ENCODE data around the gene FAM216B.

The FAM216B gene

GRCh38 chr13:42745655-42746054, 35.7 kb upstream of the FAM216B start:
- no peak overlapping the region for H3K27ac ChIP-seq
- TF ChIP-seq, protein P1, sequence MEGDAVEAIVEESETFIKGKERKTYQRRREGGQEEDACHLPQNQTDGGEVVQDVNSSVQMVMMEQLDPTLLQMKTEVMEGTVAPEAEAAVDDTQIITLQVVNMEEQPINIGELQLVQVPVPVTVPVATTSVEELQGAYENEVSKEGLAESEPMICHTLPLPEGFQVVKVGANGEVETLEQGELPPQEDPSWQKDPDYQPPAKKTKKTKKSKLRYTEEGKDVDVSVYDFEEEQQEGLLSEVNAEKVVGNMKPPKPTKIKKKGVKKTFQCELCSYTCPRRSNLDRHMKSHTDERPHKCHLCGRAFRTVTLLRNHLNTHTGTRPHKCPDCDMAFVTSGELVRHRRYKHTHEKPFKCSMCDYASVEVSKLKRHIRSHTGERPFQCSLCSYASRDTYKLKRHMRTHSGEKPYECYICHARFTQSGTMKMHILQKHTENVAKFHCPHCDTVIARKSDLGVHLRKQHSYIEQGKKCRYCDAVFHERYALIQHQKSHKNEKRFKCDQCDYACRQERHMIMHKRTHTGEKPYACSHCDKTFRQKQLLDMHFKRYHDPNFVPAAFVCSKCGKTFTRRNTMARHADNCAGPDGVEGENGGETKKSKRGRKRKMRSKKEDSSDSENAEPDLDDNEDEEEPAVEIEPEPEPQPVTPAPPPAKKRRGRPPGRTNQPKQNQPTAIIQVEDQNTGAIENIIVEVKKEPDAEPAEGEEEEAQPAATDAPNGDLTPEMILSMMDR (IDR thresholded peaks at IDR 0.05) = no peak
- H3K9me3 ChIP-seq = no peaks in the 10 kb centered on the region
- no peak overlapping the region for H3K4me3 ChIP-seq
- H3K27me3 ChIP-seq = no peaks in the 10 kb centered on the region
- no peak for DNase-seq
- H3K36me3 ChIP-seq = no peaks in the 10 kb centered on the region
- no peaks in the 10 kb centered on the region for H3K4me1 ChIP-seq
- intact Hi-C loops (cut with DNase I; ENCODE audit: low total_unique reads) = no loop called here

DNA sequence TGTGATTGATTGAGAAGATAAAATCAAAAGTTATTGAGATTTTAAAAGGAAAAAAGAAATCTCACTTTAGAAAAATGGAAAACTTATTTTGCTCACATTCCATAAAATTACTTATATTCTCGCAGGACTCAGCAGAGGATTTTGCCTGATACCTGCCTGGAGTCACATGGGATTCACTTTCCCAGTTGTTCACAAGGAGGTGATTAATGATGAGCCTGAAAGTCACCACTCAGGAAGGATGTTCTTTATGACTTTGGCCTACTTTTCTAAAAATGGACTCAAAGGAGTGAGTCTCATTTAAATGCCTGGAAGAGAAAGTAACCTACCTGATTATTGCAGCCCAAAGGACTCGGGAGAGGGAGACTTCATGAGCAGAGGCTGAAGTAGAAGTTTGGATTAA, 34.5 kb upstream of the FAM216B start:
- Histone ChIP-seq H3K4me1 (no peaks in the 10 kb centered on the region), H3K4me3 (no peak overlapping the region), H3K27me3 (no peaks in the 10 kb centered on the region), H3K9me3 (no peaks in the 10 kb centered on the region), H3K27ac (no peak overlapping the region), H3K36me3 (no peaks in the 10 kb centered on the region)
- TF ChIP-seq, protein P1 (IDR thresholded peaks at IDR 0.05) = no peak
- no peak for DNase-seq
- intact Hi-C loops (cut with DNase I; ENCODE audit: low total_unique reads) = no loop called here

DNA sequence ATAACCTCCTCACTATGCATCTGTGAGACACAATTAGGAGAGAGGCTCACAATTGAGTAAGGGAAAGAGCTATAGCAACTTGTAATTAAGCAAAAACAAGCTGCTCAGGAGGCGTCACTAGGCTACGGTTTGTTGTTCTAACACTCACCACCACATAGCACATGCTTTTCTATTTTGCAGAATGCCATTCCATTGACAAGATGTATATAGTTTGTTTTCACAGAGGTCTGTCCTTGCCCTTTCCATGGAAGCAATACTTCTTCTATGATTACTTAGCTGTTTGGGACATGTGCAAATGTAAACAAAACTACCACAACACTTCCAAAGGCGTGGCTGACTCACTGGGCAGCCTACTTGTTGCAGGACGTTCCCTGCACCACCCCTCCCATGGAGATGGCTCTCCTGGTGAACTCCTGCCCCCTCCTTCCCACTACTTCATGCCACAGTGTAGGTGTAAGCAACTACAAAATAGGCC, 33.9 kb upstream of the FAM216B start:
- TF ChIP-seq, protein P1 (IDR thresholded peaks at IDR 0.05) = no peak
- Histone ChIP-seq H3K27ac (no peak overlapping the region), H3K27me3 (no peaks in the 10 kb centered on the region), H3K36me3 (no peaks in the 10 kb centered on the region), H3K4me1 (no peaks in the 10 kb centered on the region), H3K9me3 (no peaks in the 10 kb centered on the region), H3K4me3 (no peak overlapping the region)
- intact Hi-C loops (cut with DNase I; ENCODE audit: low total_unique reads) = no loop called here
- no peak for DNase-seq

GRCh38 chr13:42750794-42751193, 30.6 kb upstream of the FAM216B start:
- no peak overlapping the region for H3K4me3 ChIP-seq
- TF ChIP-seq, protein P1 (IDR thresholded peaks at IDR 0.05) = no peak
- DNase-seq = no peak
- intact Hi-C loops (cut with DNase I; ENCODE audit: low total_unique reads) = no loop called here
- H3K27me3 ChIP-seq = no peaks in the 10 kb centered on the region
- no peak overlapping the region for H3K27ac ChIP-seq
- H3K9me3 ChIP-seq = no peaks in the 10 kb centered on the region
- no peaks in the 10 kb centered on the region for H3K36me3 ChIP-seq
- peaks cover 0 to 3% (median 0%) of the 10 kb centered on the region in 4 donors for H3K4me1 ChIP-seq

DNA sequence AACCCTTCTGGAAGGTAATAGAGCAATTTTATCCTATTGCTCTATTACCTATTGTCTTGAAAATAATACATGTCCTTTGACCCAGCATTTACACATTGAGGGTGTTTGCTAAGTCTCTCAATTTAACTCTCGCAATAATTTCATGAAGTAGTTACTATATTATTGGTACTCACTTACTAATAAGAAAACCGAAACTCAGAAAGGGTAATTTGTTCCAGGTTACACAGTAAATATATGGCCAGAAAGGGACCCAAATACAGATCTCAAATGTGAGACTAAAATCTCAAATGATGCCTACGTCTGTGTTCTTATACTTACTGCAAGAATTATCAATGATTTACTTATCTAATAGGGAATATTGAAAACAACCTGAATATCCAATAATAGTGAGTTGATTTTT, 29.7 kb upstream of the FAM216B start:
- no peak for DNase-seq
- Histone ChIP-seq H3K9me3 (no peaks in the 10 kb centered on the region), H3K27ac (no peak overlapping the region), H3K4me3 (no peak overlapping the region), H3K4me1 (peaks cover 0 to 3% (median 0%) of the 10 kb centered on the region in 4 donors), H3K27me3 (no peaks in the 10 kb centered on the region), H3K36me3 (no peaks in the 10 kb centered on the region)
- TF ChIP-seq, protein P1 (IDR thresholded peaks at IDR 0.05) = no peak
- intact Hi-C loops (cut with DNase I; ENCODE audit: low total_unique reads) = no loop called here

DNA sequence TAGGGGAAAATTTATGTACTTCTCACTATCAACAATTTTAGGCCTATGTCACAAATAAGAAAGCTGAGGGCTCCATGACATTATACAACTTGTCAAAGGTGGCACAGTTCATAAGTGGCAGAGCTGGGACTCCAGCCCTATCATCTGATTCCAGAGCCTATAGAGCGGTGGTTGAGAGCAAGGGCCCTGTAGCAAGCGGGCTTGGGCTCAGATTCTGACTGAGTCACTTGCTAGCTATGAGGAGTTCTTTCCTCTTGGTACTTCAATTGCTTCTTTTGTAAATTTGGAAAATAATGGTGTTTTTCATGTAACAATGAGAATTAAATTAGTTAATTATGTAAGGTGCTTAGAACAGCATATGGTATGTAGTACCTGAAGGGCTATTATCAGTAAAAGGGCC, 28.7 kb upstream of the FAM216B start:
- no peaks in the 10 kb centered on the region for H3K27me3 ChIP-seq
- peaks cover 0 to 3% (median 0%) of the 10 kb centered on the region in 4 donors for H3K4me1 ChIP-seq
- TF ChIP-seq, protein P1 (IDR thresholded peaks at IDR 0.05) = no peak
- no peaks in the 10 kb centered on the region for H3K9me3 ChIP-seq
- no peaks in the 10 kb centered on the region for H3K36me3 ChIP-seq
- H3K27ac ChIP-seq = no peak overlapping the region
- intact Hi-C loops (cut with DNase I; ENCODE audit: low total_unique reads) = no loop called here
- H3K4me3 ChIP-seq = no peak overlapping the region
- DNase-seq = no peak
